ENCODE results near the gene PRSS22.

Gene PRSS22

DNA sequence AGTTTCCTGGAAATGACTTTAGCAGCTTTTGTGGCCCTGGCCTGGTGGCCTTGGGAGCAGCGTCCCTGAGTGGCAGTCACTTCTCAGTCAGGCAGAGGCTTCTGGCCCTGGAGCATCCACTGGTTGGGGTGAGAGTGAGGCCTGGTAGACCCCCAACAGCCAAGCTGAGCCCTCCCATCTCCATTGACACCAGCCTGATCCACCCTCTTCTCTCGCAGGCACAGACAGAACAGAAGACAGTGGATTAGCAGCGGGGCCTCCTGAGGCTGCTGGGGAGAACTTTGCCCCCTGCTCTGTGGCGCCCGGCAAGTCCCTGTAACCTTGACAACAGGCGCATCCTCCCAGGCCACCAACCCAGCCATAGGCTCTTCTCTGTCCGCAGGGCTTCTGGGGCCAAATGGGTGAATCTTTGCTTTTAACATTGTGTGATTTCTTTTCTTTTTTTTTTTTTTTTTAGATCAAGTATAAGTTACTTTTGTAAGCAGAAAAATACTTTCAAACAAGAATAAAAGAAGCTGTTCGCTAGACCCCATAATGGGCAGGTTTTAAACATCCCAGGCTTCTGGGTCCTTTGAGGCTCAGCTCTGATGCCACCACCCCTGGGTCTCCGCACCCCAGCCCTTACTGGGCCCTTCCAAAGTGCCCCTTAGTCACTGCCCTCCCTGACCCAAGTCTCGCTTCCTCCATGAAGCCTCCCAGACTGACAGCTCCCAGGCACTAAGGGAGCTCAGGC is 41.0 kb upstream of the PRSS22 start:
- TF ChIP-seq, protein P1, sequence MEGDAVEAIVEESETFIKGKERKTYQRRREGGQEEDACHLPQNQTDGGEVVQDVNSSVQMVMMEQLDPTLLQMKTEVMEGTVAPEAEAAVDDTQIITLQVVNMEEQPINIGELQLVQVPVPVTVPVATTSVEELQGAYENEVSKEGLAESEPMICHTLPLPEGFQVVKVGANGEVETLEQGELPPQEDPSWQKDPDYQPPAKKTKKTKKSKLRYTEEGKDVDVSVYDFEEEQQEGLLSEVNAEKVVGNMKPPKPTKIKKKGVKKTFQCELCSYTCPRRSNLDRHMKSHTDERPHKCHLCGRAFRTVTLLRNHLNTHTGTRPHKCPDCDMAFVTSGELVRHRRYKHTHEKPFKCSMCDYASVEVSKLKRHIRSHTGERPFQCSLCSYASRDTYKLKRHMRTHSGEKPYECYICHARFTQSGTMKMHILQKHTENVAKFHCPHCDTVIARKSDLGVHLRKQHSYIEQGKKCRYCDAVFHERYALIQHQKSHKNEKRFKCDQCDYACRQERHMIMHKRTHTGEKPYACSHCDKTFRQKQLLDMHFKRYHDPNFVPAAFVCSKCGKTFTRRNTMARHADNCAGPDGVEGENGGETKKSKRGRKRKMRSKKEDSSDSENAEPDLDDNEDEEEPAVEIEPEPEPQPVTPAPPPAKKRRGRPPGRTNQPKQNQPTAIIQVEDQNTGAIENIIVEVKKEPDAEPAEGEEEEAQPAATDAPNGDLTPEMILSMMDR (conservative IDR thresholded peaks at IDR 0.05; ENCODE audit: low read length) = no peak
- no peak for TF ChIP-seq EZH2phosphoT487 (IDR thresholded peaks at IDR 0.05; ENCODE audit: borderline replicate concordance)
- no peaks in the 10 kb centered on the region for H4K20me1 ChIP-seq (ENCODE audit: insufficient read depth, low read length, poor library complexity, severe bottlenecking)
- no peak overlapping the region for H3K4me3 ChIP-seq (ENCODE audit: low read length, poor library complexity, severe bottlenecking)
- H3K36me3 ChIP-seq (ENCODE audit: insufficient read depth, low read length) = no peaks in the 10 kb centered on the region
- H3K27me3 ChIP-seq (ENCODE audit: insufficient read depth, low read length, poor library complexity, severe bottlenecking) = no peaks in the 10 kb centered on the region
- H2AFZ ChIP-seq (ENCODE audit: low read length) = no peak overlapping the region
- H3K9ac ChIP-seq (ENCODE audit: low read depth, low read length, poor library complexity, severe bottlenecking) = no peak overlapping the region
- H3K9me2 ChIP-seq (replicated peaks; ENCODE audit: low read depth, low read length) = no peaks in the 10 kb centered on the region
- H3K4me1 ChIP-seq (ENCODE audit: insufficient read depth, low read length, poor library complexity, severe bottlenecking) = no peaks in the 10 kb centered on the region
- H3F3A ChIP-seq (ENCODE audit: low read depth) = no peaks in the 10 kb centered on the region
- H3K79me2 ChIP-seq (ENCODE audit: insufficient read depth, low read length) = no peaks in the 10 kb centered on the region
- no peak overlapping the region for H3K4me2 ChIP-seq (ENCODE audit: low read depth, low read length, poor library complexity, severe bottlenecking)
- H3K9me3 ChIP-seq (ENCODE audit: insufficient read depth, low read depth, low read length) = no peaks in the 10 kb centered on the region

- Histone ChIP-seq H3K4me3 (ENCODE audit: low read length, poor library complexity, severe bottlenecking) (no peak overlapping the region), H3K9ac (ENCODE audit: low read depth, low read length, poor library complexity, severe bottlenecking) (no peak overlapping the region), H3K27me3 (ENCODE audit: insufficient read depth, low read length, poor library complexity, severe bottlenecking) (no peaks in the 10 kb centered on the region), H3K36me3 (ENCODE audit: insufficient read depth, low read length) (no peaks in the 10 kb centered on the region), H3K4me1 (ENCODE audit: insufficient read depth, low read length, poor library complexity, severe bottlenecking) (no peaks in the 10 kb centered on the region), H3K4me2 (ENCODE audit: low read depth, low read length, poor library complexity, severe bottlenecking) (no peak overlapping the region), H3F3A (ENCODE audit: low read depth) (no peaks in the 10 kb centered on the region), H2AFZ (ENCODE audit: low read length) (no peak overlapping the region), H3K79me2 (ENCODE audit: insufficient read depth, low read length) (no peaks in the 10 kb centered on the region), H4K20me1 (ENCODE audit: insufficient read depth, low read length, poor library complexity, severe bottlenecking) (no peaks in the 10 kb centered on the region), H3K9me2 (replicated peaks; ENCODE audit: low read depth, low read length) (no peaks in the 10 kb centered on the region), H3K9me3 (ENCODE audit: insufficient read depth, low read depth, low read length) (no peaks in the 10 kb centered on the region)
- no peak for TF ChIP-seq EZH2phosphoT487 (IDR thresholded peaks at IDR 0.05; ENCODE audit: borderline replicate concordance)
- TF ChIP-seq, protein P1 (conservative IDR thresholded peaks at IDR 0.05; ENCODE audit: low read length) = no peak
These were observed 39.1 kb upstream of the PRSS22 start for GRCh38 chr16:2897110-2897509.

GRCh38 chr16:2896480-2897010 is 38.6 kb upstream of the PRSS22 start:
- H3K4me2 ChIP-seq (ENCODE audit: low read depth, low read length, poor library complexity, severe bottlenecking) = no peak overlapping the region
- H3F3A ChIP-seq (ENCODE audit: low read depth) = no peaks in the 10 kb centered on the region
- no peaks in the 10 kb centered on the region for H4K20me1 ChIP-seq (ENCODE audit: insufficient read depth, low read length, poor library complexity, severe bottlenecking)
- no peaks in the 10 kb centered on the region for H3K36me3 ChIP-seq (ENCODE audit: insufficient read depth, low read length)
- H3K9me2 ChIP-seq (replicated peaks; ENCODE audit: low read depth, low read length) = no peaks in the 10 kb centered on the region
- TF ChIP-seq EZH2phosphoT487 (IDR thresholded peaks at IDR 0.05; ENCODE audit: borderline replicate concordance) = no peak
- H3K27me3 ChIP-seq (ENCODE audit: insufficient read depth, low read length, poor library complexity, severe bottlenecking) = no peaks in the 10 kb centered on the region
- H3K4me3 ChIP-seq (ENCODE audit: low read length, poor library complexity, severe bottlenecking) = no peak overlapping the region
- no peaks in the 10 kb centered on the region for H3K79me2 ChIP-seq (ENCODE audit: insufficient read depth, low read length)
- H3K9me3 ChIP-seq (ENCODE audit: insufficient read depth, low read depth, low read length) = no peaks in the 10 kb centered on the region
- H3K9ac ChIP-seq (ENCODE audit: low read depth, low read length, poor library complexity, severe bottlenecking) = no peak overlapping the region
- no peak overlapping the region for H2AFZ ChIP-seq (ENCODE audit: low read length)
- no peaks in the 10 kb centered on the region for H3K4me1 ChIP-seq (ENCODE audit: insufficient read depth, low read length, poor library complexity, severe bottlenecking)

DNA sequence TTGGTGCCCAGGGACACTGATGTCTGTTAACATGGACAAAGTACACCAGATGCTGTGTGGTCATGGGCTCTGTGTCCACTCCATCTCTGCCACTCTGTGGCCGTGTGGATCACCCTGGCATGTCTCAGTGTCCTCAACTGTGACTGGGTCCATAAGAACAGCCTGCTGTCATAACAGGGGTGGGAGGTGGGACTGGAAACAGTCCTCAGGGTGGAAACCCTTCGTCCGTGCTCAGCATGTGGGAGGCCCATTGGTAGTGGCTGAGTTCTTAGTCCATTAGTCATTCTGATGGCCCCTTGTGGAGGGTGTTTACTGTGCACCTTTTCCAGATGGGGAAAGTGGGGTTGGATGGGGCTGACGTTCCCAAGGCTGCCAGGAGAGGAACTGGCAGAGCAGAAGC is 37.8 kb upstream of the PRSS22 start:
- no peaks in the 10 kb centered on the region for H3F3A ChIP-seq (ENCODE audit: low read depth)
- H3K4me2 ChIP-seq (ENCODE audit: low read depth, low read length, poor library complexity, severe bottlenecking) = no peak overlapping the region
- H3K27me3 ChIP-seq (ENCODE audit: insufficient read depth, low read length, poor library complexity, severe bottlenecking) = no peaks in the 10 kb centered on the region
- H3K36me3 ChIP-seq (ENCODE audit: insufficient read depth, low read length) = no peaks in the 10 kb centered on the region
- H3K9me3 ChIP-seq (ENCODE audit: insufficient read depth, low read depth, low read length) = no peaks in the 10 kb centered on the region
- H3K4me3 ChIP-seq (ENCODE audit: low read length, poor library complexity, severe bottlenecking) = no peak overlapping the region
- TF ChIP-seq, protein P1 (conservative IDR thresholded peaks at IDR 0.05; ENCODE audit: low read length) = no peak
- TF ChIP-seq EZH2phosphoT487 (IDR thresholded peaks at IDR 0.05; ENCODE audit: borderline replicate concordance) = no peak
- H3K9me2 ChIP-seq (replicated peaks; ENCODE audit: low read depth, low read length) = no peaks in the 10 kb centered on the region
- no peaks in the 10 kb centered on the region for H3K79me2 ChIP-seq (ENCODE audit: insufficient read depth, low read length)
- H3K9ac ChIP-seq (ENCODE audit: low read depth, low read length, poor library complexity, severe bottlenecking) = no peak overlapping the region
- H2AFZ ChIP-seq (ENCODE audit: low read length) = no peak overlapping the region
- H3K4me1 ChIP-seq (ENCODE audit: insufficient read depth, low read length, poor library complexity, severe bottlenecking) = no peaks in the 10 kb centered on the region
- H4K20me1 ChIP-seq (ENCODE audit: insufficient read depth, low read length, poor library complexity, severe bottlenecking) = no peaks in the 10 kb centered on the region
